ENCODE results near the gene FAM227B.

- TF ChIP-seq HDGF (IDR thresholded peaks at IDR 0.05; ENCODE audit: borderline replicate concordance) (no peak), ZNF384 (IDR thresholded peaks at IDR 0.05) (no peak), PKNOX1 (IDR thresholded peaks at IDR 0.05) (no peak), ELF4 (IDR thresholded peaks at IDR 0.05) (no peak)
Observed at GRCh38 chr15:49456166-49456565, 164.5 kb downstream of the FAM227B start.
